ENCODE results near the gene ATP6V1F.

ATP6V1F gene

DNA sequence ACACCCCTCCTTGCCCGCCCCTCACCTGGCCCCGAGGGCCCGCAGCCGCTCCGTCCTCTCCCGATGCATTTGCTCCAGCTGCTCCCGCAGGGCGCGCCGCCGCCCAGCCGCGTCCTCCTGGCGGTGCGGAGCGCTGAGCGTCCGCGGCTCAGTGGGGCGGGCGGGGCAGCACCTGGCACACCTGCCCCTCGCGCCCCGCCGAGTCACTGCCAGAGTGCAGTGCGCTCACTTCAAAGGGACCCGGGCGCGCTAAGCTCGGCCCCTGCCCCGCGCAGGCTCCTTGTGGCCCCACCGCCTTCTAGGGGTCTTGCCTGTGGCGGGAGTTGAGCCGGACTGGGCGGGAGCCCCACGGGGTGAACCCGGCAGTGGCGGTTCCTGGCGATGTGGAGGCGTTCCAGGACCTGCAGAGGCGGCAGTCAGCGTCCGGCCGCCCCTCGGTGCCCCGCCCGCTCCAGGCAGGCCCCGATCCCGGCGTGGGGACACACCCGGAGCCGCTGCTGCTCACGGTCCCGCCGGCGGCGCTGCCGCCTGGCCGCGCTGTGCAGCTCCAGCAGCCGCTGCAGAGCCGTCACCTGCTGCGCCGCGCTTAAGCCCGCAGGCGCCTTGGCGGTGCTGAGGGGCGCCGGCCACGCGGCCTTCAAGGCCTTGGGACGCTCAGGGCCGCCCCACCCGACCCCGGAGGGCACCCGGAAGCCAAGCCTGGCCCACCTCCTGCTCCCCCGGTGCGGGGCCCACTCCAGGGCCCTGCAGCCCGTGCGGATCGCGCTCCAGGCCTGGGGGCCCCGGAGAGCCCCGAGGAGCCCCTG lies 6.7 kb downstream of the ATP6V1F start:
- peak; percentile 75 for DNase-seq

DNA sequence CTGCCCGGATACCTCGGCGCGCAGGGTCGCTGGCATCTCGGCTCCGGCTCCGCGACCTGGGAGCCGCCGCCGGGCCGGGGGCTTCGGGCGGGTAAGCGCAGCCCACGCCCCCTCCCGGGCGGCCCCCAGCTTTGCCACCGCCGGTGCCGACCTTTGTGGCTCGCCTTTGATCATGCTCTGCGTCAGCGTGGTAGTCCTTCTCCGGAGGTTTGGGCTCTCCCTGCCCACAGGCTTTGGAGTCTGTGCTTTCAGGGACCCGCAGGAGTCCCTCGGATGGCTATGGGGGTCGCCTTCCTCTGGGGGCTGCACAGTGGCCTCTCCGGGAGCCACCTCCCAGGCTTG lies 7.3 kb downstream of the ATP6V1F start:
- DNase-seq: peak; percentile 24

DNA sequence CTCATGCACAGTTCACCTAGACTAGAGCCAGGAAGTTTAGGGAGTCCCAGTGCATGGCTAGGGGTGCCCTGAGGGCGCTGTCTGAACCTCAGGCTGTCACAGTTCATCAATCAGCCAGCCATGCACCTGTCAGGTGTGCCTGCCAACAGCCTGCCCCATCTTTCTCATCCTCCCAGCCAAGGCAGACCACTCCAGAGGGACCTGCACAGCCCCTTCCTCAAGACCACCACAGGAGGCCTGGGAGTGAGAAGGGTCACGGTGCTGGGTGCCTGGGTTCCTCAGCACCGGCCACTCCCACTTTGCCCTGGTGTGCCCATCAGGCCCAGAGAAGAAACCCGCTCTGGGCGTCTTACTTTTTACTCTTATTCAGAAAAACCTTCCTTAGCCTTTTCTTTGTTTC lies 8.4 kb downstream of the ATP6V1F start:
- no peak for DNase-seq

DNA sequence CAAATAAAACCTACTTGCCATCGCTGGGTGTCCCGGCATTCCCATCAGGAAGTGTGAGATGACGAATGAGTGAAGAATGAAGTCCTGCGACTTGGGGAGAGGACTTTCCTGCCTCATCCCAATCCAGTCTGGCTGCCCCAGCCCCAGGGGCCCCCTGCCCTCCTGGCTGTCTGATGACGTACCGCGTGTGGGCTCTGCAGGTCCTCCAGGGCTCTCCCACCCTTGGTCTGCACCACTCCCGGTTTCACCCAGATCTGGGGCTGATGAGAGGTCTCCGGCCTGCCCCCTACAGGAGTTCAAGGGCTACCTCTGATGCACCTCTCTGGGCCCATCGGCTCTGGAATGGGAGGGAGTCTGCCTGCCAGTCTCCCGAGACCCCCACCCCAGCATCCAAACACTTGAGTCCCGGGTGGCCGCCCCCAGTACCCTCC lies 9.8 kb downstream of the ATP6V1F start:
- DNase-seq: no peak

DNA sequence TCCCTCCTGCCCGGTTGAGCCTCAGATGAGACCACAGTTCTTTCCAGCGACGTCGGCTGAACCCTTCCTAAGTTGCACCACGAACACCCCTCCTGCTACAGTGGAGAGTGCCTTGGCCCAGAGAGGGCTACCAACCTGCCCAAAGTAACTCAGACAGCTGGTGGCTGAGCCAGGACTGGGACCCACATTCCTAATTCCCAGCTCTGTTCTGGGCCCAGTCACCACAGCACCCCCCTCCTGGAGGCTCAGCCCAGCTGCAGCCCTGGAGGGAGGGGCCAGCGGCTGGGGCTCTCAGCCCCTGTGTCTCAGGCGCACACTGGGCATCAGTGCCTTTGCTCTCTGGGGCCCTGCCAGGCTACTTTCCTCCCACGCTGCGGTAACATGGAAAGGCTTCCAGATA lies 10.6 kb downstream of the ATP6V1F start:
- DNase-seq: no peak

DNA sequence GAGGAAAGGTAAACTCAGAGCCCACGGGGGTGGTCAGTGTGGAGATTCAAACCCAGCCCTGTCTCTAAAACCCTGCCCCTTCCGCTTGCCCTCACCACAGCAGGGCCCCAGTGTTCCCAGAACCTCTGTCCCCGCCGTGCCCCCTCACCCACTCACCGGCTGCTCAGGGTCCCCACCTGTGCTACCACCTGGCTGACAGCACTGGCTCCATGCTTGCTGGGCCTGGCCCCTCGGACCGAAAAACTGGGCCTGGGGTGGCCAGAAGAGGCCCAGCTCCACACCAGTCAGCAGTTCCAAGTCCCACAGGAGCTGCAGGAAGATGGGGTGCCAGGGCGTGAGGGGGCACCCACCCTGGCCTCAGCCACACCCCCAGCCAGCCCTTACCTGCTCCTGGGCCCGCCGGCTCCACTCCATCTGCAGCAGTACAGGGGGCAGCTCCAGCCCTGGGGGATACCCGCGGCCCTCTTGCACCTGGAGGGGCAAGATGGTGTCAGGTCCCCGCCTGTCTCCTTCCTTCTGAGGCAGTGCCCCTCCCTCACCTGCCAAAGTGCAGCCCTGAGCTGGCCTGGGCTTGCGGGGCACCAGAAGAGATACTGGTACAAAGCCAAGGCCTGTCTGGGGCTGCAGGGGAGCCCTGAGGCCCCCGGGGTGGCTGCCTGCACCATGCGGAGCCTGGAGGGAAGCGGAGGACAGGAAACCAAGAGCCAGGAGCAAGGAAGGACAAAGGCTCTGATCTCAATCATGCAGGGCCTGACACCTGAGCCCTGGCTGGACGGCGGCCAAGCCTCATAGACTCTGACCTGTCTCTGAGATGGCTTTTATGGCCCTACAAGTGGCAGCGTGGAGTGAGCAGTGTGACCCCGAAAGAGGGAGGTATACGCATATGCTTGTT lies 11.7 kb downstream of the ATP6V1F start:
- DNase-seq: no peak

DNA sequence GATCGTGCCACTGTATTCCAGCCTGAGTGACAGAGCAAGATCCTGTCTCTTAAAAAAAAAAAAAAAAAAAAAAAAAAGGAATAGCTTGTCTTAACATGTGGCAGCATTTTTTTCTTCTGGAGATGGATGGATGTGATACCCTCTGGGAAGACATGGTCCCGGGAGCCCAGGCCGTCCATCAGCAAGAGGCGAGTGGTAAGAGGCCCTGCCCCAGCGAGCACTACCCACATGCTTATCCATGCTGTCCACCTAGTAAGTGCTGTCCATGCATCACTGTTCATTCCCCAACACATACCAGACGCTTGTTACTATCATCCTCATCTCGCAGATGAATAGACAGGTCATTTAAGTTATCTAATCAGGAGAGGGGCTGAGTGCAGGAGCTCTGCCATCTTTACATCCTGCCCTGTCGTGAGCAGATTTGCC lies 12.9 kb downstream of the ATP6V1F start:
- no peak for DNase-seq

DNA sequence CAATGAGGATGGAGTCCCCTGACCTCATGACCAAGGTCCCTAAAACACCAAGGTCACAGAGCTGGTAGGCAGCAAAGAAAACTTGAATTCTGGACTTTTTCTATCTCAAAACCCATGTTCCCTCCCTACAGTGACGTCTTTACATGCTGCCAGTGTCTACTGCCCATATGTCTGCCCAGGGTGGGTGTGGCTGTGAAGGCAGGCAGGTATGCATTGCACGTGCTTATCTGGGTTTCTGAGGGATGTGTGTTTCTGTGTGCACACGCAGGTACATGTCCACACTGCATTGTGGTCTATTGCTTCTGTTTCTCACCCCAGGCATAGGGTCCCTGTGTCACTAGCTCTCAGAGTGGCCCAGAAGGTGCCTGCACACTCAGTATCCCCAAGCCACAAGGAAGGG lies 13.5 kb downstream of the ATP6V1F start:
- no peak for DNase-seq

DNA sequence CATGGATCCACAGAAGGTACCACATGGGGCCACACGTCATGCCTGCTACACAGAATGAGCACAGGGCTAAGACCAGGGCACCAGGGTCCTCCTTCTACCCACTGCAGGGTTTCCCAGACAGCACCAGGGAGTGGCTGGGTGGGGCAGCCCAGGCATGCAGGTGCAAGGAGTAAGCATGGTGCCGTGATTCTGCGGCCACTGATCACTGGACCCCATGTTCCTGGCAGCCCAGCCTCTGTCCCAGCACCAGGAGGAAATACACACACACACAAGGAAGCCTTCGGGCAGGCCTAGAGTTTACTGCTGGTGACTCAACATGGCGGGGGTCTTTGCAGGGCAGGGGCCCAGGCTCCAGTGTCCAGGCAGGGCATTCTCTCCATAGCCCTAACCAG lies 13.9 kb downstream of the ATP6V1F start:
- DNase-seq: no peak

DNA sequence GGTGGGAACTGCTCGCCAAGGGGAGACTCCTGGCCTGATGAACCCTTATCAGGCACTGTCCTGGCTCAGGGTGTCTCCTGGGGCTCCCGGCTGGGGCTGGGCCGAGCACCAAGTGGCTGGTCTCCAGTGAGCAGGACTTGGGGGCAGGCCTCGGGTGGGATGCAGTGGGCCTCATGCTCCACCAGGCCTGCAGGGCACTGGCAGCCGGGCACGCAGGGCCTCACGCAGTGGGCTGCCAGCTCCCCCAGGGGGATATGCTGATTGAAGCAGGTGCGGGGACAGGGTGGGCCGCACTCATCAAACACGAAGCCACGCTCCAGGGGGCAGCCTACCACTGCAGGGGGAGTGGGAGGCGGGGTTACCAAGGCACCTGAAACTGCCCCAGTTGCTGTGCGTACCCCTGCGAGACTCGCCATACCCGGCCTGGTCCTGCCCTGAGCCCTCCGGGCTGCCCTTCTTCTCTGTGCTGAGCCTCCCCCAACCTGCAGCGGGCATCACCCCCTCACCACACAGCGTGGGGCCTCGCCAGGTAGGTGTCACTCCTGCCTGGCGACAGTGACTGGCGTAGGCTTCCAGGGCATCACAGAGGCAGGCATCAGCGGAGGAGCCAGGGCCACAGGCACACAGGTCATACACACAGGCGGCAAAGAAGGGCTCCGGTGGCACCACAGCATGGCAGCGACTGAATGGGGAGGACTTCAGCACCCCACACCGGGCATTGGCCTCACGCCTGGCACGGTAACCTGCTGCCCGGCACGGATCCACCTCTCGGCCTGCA lies 14.5 kb downstream of the ATP6V1F start:
- no peak for DNase-seq

DNA sequence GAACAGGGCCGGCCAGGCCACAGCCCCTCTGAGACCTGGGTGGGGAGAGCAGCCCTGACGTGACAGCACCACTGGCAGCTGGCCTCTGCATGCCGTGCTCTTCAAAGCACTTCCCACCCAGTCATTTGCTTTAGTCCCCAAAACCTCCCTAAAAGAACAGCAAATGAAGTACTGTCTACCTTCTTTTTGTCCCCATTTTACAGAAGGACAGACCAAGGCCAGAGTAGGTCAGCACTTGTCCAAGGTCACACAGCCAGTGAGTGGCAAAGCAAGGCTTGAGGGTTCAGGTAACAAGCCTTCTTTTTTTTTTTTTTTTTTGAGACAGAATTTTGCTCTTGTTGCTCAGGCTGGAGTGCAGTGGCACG lies 15.1 kb downstream of the ATP6V1F start:
- no peak for DNase-seq

DNA sequence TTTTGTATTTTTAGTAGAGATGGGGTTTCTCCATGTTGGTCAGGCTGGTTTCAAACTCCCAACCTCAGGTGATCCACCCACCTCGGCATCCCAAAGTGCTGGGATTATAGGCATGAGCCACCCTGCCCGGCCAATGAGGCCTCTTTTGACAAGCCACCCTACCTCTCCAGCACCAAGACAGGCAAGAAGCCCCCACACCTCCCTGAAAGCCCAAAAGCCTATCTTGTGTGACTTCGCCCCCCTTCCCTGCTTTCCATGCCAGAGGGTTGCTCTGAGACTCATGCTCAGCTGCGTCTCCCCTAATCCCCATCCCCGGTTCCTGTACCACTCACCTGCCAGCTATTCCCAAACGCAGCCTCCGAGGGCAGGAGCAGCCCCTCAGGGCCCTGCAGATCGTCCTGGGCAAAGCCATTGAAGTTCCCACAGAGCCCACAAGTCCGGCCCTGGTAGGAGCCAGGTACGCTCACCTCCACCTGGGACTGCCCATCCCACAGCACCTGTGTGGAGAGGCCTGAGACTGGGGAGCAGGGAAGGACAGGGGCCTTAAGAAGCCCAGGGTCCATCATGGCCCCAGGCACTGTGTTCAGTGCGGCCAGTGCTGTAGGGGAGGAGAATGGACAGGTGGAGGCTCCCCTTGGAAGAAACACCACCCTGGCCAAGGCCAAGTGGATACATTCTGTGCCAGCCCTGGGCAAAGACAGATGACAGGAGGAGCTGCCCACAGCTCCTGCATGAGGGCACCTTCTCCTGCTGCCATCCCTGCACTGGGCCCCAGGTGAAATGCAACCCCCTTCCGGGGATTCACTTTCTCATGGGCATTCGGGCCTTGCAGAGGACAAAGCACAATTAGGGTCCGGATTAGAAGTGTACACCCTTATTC lies 15.8 kb downstream of the ATP6V1F start:
- no peak for DNase-seq

DNA sequence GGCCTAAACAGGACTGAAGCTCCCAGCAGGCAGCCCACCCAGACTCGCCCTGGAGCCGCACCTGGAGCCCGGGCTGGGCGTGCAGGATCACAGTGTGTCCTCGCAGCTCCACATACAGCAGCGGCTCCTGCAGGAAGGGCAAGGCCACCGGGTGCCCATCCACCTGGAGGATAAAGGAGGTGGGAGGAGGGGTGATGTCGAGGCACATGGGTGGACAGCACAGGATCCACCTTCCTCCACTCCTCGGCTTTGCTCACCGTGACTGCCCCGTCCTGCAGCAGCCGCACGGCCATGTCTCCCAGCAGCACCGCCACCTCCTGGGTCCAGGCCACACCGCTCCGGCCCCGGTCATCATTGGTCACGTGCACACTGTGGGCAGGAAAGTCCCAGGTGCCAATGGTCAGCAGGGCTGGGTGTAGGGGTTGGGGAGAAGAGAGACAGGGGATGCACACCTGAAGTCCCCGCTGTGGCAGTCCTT lies 16.8 kb downstream of the ATP6V1F start:
- no peak for DNase-seq

DNA sequence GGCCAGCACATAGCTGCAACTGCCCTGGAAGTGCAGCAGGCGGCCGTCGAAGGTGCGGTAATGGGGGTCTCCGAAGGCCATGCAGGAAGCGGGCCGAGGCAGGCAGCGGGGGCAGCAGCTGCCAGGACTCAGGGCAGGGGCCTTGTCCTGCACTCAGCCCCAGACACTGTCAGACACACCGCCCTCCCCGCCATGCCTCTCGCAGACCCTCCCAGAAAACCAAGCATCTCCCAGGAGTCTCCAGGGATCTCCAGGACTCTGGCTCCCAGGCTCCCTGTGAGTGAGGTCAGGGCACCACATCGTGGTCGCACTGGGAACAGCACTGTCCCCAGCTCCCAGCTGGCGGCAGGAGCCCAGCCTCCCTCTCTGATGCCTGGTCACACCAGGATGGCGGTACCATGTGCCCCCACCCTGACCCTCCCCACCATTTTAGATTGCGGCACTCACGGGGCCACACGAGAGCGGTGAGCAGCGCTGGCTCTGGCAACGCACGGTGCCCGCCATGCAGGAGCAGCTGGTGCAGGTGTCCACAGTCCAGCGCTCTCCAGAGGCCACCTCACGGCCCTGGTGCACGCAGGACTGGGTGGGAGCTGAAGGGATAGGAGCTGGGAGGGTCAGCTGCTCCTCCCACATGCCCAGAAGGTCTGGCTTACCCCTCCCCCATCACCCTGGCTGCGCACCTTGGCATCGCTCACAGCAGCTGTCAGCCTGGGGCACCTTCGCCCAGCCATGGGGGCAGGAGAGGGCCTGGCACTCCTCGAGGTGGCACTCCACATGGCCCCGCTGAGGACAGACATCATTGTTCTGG lies 17.5 kb downstream of the ATP6V1F start:
- peak; percentile 59 for DNase-seq

DNA sequence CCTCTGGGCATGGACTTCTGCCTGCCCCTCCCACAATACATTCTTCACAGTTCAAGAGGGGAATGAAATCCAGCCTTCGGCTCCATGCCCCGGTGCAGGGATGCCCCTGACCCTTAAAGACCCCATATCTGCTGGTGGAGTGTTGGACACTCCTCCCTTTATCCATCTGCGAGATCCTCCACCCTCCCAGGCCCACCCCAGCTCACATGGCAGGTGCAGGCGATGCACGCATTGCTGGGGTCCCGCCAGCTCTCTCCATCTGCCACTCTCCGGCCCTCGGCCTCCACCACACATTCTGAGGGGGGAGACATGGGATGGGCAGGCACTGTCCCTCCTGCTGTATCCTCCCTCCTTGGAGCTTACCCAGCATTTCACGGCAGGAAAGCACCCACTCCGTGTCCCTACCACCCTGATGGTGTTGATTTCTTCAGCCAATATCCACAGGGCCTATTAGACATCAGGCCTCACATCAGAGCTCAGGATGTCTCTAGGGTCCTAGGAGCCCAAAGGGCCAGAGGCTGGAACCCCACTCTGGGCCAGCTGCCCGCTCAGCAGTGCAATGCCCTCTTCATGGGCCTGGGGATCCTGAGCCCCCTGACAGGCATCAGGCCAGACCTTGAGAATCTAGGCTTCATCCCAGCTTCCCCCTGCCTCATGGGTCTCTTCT lies 18.3 kb downstream of the ATP6V1F start:
- DNase-seq: no peak

DNA sequence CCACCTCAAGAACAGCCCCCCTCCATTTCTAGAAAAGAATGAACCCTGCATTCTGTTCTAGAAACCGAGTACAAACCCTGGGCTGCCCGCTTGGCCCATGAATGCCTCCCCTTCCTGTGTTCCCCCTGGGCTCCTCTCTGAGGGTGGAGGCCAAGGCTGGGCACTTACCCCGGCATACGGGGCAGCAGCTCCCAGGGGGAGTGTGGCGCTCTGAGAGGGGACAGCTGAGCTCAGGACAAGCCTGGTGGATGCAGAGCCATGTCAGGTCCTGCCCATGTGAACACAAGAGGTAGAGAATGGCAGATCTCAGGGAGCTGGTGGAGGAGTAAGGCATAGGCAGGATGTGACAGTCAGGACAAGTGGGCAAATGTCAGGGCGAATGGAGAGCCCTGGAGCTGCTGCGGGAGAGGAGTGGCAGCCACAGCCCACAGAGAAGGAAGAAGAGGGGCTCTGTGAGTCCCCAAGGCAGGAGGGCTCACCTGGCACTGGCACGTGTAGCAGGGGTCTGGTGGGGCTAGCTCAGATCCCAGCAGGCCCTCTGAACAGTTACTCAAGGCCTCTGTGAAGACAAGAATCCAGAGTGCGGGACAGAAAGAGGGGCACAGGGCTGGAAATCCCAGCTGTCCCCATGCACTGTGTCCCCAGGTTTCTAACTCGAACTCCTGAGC lies 18.9 kb downstream of the ATP6V1F start:
- no peak for DNase-seq

DNA sequence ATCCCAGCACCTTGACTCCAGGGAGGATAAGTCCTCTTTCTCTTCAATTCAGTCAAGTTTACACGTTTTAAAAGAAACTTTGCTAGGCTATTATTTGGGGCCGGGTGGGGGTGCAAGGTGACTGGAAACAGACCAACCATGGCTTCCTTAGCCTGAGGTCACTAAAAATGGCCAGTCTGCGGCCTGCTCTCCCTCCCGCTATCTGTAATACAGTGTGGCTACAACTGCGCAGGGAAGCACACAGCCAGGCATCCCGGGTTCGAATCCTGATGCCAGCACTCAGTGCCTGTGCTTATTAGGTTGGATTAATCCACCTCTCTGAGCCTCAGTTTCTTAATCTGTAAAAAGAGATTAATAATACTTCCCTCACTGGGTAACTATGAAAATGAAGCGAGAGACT lies 19.5 kb downstream of the ATP6V1F start:
- no peak for DNase-seq

DNA sequence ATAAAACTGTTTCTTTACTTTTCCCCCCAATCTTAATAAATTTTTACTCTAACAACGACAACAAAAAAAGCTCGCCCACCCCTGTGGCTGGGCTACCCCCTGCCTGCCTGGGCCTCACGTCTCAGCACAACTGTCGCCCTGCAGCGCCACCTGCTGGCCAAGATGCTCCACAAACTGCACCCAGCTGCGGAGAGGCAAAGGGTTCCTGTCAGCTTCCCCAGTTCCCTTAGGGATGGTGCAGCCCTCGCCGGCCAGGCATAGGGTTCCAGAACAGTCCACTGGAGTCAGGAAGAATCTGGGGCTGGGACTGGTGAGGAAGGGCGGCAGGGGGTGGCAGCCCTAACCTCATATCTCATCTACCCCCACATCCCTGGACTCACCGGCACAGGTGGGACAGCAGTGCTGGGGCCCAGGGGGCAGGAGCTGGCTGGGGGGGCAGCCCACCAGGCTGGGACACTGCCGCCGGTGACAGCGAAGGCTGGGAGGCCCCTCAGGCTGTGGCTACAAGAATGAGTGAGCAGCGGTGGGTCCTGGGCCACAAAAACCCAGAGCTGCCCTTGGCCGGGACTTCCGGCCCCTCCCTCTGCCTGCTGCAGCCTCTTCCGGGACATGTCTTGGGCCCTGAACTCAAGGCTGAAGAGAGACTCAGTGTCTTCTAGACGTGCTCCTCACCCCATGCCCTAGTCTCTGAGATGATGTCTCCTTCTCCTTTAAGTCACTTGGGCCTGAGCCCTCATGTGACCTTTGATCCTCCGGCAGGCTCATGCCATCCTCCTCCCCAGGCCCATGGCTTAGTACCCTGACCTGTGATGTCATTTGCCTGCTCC lies 21.2 kb downstream of the ATP6V1F start:
- peak; percentile 90 for DNase-seq

Measured in hematopoietic multipotent progenitor cell treated with erythropoietin and hydrocortisone succinate and interleukin-3 and kit ligand, for 6 days (in vitro differentiated cells).